Testis (tissue), 3 donors: ENCODE measurements around the gene CCDC40. TPM values are rescaled to one million over a fixed set of nuclear protein-coding genes. Genes with fewer than 3 reads are reported as not detected.

Experiments
- DNase-seq: peaks from one replicate; pipeline ENCODE4 v3.0.0-alpha.2; 2019
- H3K27ac ChIP-seq, 2 donors: fragments of 200-600 bp; sonication (generic); one replicate each; pipeline ENCODE4 v1.5.1; 2019
- H3K27me3 ChIP-seq: fragments of 200-600 bp; sonication (generic); one replicate; pipeline ENCODE4 v1.5.1; 2019
- H3K36me3 ChIP-seq: fragments of 200-600 bp; sonication (generic); one replicate; pipeline ENCODE4 v1.5.1; 2017; ENCODE audit warnings: low read depth; ENCODE audit errors: missing control alignments
- H3K4me1 ChIP-seq: fragments of 200-600 bp; sonication (generic); one replicate; pipeline ENCODE4 v1.5.1; 2019
- H3K4me3 ChIP-seq, 2 donors: fragments of 200-600 bp; sonication (generic); one replicate each; pipeline ENCODE4 v1.5.1; 2017 to 2019
- H3K9me3 ChIP-seq: fragments of 200-600 bp; sonication (generic); one replicate; pipeline ENCODE4 v1.5.1; 2017
- POLR2A ChIP-seq: fragments of 450-650 bp; IDR thresholded peaks from one replicate; pipeline ENCODE4 v1.6.1; 2017; ENCODE audit warnings: antibody characterized with exemption, mild to moderate bottlenecking, moderate library complexity
- WGBS, 2 donors: methylation state at CpG; one replicate each; pipeline ENCODE4 v1.1.5; 2018; 5-methylcytosine and 5-hydroxymethylcytosine counted together
- intact Hi-C: fragments of 100-400 bp; cut with DNase I; formaldehyde crosslinking; loops from one replicate; pipeline ENCODE4 v1.15.1; 2023; ENCODE audit warnings: low total_unique reads
- polyA plus RNA-seq: library from polyadenylated mRNA; stranded (reverse); fragments of 350-450 nt; fragmentation: Illumina TruSeq; extraction: RNeasy Lipid Tissue Mini Kit (QIAGEN cat#74804); gene quantifications from one replicate; pipeline ENCODE4 v1.2.3, GENCODE V29; 2014; ENCODE audit warnings: low read depth, low replicate concordance; ENCODE audit not compliant: insufficient read depth
- total RNA-seq, 2 donors: library from RNA; depleted of rRNA; stranded (reverse); fragments of >200 nt; gene quantifications; one replicate each; pipeline ENCODE4 v1.2.3, GENCODE V29; 2016
- TF ChIP-seq, protein P1 (sequence below), 3 experiments: fragments of 450-650 bp in 2 of 3; fragments of 200-600 bp in 1 of 3; sonication (generic) in 1 of 3; IDR thresholded peaks; one replicate each; pipeline ENCODE4 v1.5.1; 2016 to 2019; ENCODE audit warnings: antibody characterized with exemption in 3 of 3, mild to moderate bottlenecking in 2 of 3, moderate library complexity in 1 of 3

The CCDC40 gene
- total and polyA plus RNA-seq, 3 donors from 2014 or later, result 26.7 to 43.6 (median 38.6) TPM

- no peak for DNase-seq
- 93 to 98% methylated on average over 21 to 40 of the region's 40 CpGs for WGBS, 2 donors
- Histone ChIP-seq H3K4me3 (no peak overlapping the region), H3K36me3 (no peaks in the 10 kb centered on the region), H3K27me3 (no peaks in the 10 kb centered on the region), H3K4me1 (peaks cover 8% of the 10 kb centered on the region), H3K27ac (no peak overlapping the region), H3K9me3 (no peaks in the 10 kb centered on the region)
- TF ChIP-seq, protein P1, sequence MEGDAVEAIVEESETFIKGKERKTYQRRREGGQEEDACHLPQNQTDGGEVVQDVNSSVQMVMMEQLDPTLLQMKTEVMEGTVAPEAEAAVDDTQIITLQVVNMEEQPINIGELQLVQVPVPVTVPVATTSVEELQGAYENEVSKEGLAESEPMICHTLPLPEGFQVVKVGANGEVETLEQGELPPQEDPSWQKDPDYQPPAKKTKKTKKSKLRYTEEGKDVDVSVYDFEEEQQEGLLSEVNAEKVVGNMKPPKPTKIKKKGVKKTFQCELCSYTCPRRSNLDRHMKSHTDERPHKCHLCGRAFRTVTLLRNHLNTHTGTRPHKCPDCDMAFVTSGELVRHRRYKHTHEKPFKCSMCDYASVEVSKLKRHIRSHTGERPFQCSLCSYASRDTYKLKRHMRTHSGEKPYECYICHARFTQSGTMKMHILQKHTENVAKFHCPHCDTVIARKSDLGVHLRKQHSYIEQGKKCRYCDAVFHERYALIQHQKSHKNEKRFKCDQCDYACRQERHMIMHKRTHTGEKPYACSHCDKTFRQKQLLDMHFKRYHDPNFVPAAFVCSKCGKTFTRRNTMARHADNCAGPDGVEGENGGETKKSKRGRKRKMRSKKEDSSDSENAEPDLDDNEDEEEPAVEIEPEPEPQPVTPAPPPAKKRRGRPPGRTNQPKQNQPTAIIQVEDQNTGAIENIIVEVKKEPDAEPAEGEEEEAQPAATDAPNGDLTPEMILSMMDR (IDR thresholded peaks at IDR 0.05), result no peak
- no peak for TF ChIP-seq POLR2A
- intact Hi-C loops, result no loop called here
Observed at GRCh38 chr17:80108036-80108971, 71.9 kb downstream of the CCDC40 start.

DNA sequence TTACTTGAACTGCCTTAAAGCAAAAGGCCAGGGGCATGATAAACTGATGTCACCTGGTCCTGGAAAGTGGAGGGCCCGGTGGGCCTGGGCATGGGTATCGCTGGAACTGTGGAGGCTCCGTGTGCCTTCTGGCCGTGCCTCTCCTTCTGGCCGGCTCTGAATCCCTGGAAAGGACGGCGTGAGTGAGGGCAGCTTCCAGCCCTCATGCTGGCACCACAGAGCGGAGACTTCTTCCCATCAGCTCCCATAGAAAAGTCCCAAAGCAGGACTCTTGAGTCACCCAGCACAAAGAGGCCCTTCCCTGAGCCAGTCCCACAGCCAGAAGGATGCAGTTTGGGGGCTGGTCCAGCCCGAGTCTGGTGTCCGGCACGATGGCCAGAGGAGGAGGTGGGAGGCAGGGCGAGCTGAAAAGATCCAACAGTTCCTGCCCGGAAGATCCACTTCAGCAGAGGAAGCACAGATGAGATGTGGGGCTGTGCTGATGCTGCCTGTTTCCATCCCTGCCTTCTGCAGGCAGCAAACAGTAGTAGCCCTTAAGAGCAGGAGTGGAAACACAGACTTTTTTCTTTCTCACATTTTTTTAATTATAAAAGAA lies 72.7 kb downstream of the CCDC40 start:
- Histone ChIP-seq H3K27ac (no peak overlapping the region), H3K27me3 (no peaks in the 10 kb centered on the region), H3K9me3 (no peaks in the 10 kb centered on the region), H3K4me1 (peaks cover 6% of the 10 kb centered on the region), H3K4me3 (no peak overlapping the region), H3K36me3 (no peaks in the 10 kb centered on the region)
- DNase-seq, result no peak
- WGBS, 2 donors, result 89 to 95% methylated on average over 11 to 12 of the region's 13 CpGs
- intact Hi-C loops, result no loop called here
- no peak for TF ChIP-seq POLR2A
- TF ChIP-seq, protein P1 (IDR thresholded peaks at IDR 0.05), result no peak

GRCh38 chr17:80109713-80110446 lies 73.4 kb downstream of the CCDC40 start:
- intact Hi-C loops, result no loop called here
- Histone ChIP-seq H3K27me3 (no peaks in the 10 kb centered on the region), H3K4me3 (no peak overlapping the region), H3K4me1 (no peaks in the 10 kb centered on the region), H3K27ac (no peak overlapping the region), H3K9me3 (no peaks in the 10 kb centered on the region), H3K36me3 (no peaks in the 10 kb centered on the region)
- DNase-seq, result no peak
- TF ChIP-seq, protein P1 (IDR thresholded peaks at IDR 0.05), result no peak
- no peak for TF ChIP-seq POLR2A
- WGBS, 2 donors, result 82 to 93% methylated on average over 24 to 30 of the region's 30 CpGs

GRCh38 chr17:80110447-80110812 lies 74.0 kb downstream of the CCDC40 start:
- Histone ChIP-seq H3K4me3 (no peak overlapping the region), H3K4me1 (no peaks in the 10 kb centered on the region), H3K27me3 (no peaks in the 10 kb centered on the region), H3K27ac (no peak overlapping the region), H3K9me3 (no peaks in the 10 kb centered on the region), H3K36me3 (no peaks in the 10 kb centered on the region)
- no peak for TF ChIP-seq POLR2A
- TF ChIP-seq, protein P1 (IDR thresholded peaks at IDR 0.05), result no peak
- DNase-seq, result no peak
- intact Hi-C loops, result no loop called here
- WGBS, 2 donors, result 89 to 96% methylated on average over 4 to 9 of the region's 9 CpGs
